ENCODE measurements around the gene OR2S2.

Gene OR2S2

GRCh38 chr9:35962126-35962906 lies 4.4 kb upstream of the OR2S2 start:
- TF ChIP-seq, protein P1, sequence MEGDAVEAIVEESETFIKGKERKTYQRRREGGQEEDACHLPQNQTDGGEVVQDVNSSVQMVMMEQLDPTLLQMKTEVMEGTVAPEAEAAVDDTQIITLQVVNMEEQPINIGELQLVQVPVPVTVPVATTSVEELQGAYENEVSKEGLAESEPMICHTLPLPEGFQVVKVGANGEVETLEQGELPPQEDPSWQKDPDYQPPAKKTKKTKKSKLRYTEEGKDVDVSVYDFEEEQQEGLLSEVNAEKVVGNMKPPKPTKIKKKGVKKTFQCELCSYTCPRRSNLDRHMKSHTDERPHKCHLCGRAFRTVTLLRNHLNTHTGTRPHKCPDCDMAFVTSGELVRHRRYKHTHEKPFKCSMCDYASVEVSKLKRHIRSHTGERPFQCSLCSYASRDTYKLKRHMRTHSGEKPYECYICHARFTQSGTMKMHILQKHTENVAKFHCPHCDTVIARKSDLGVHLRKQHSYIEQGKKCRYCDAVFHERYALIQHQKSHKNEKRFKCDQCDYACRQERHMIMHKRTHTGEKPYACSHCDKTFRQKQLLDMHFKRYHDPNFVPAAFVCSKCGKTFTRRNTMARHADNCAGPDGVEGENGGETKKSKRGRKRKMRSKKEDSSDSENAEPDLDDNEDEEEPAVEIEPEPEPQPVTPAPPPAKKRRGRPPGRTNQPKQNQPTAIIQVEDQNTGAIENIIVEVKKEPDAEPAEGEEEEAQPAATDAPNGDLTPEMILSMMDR (IDR thresholded peaks at IDR 0.05; ENCODE audit: low read length, missing control alignments): no peak
- DNase-seq (ENCODE audit: low read depth): peak; percentile 69
- H3K4me3 ChIP-seq (replicated peaks; ENCODE audit: low read depth, low read length): no peak overlapping the region

DNA sequence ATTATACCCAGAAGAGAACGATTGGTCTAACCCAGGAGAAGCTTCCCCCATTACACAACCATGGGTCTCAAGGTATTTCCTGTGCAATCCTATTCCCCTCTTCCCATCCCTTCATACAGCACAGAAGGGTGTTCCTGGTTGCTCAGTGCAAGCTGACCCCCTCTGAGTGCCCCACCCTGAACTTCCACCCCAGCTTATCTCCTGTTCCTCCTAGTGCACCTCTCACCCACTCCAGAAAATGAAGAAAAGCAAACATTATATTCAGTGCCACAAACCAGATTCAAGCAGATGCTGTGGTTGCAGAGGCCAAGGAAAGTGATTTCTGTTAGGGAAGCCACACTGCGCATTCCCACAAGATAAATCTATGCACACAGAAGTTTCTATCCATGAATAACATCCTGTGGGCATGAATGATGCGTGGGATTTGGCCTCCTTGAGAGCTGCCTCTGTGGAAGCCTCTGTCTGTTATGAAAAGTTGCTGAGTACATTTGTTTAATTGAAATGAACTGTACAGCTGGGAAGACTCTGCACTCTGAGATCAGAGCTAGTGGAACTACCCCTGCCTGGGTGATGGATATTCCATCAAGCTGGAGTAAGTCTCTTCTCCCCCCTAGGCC lies 2.2 kb upstream of the OR2S2 start:
- TF ChIP-seq, protein P1 (IDR thresholded peaks at IDR 0.05; ENCODE audit: low read length, missing control alignments): no peak
- DNase-seq (ENCODE audit: low read depth): peak; percentile 75
- H3K4me3 ChIP-seq (replicated peaks; ENCODE audit: low read depth, low read length): no peak overlapping the region

- TF ChIP-seq, protein P1 (IDR thresholded peaks at IDR 0.05; ENCODE audit: low read length, missing control alignments): no peak
- H3K4me3 ChIP-seq (replicated peaks; ENCODE audit: low read depth, low read length): no peak overlapping the region
- DNase-seq (ENCODE audit: low read depth): no peak
These were observed 1.3 kb downstream of the OR2S2 start for GRCh38 chr9:35956651-35957050.

GRCh38 chr9:35954942-35955546 lies 2.9 kb downstream of the OR2S2 start:
- TF ChIP-seq, protein P1 (IDR thresholded peaks at IDR 0.05; ENCODE audit: low read length, missing control alignments): peak; percentile 93
- H3K4me3 ChIP-seq (replicated peaks; ENCODE audit: low read depth, low read length): no peak overlapping the region
- peak; percentile 92 for DNase-seq (ENCODE audit: low read depth)

GRCh38 chr9:35952526-35953191 lies 5.3 kb downstream of the OR2S2 start:
- H3K4me3 ChIP-seq (replicated peaks; ENCODE audit: low read depth, low read length): no peak overlapping the region
- TF ChIP-seq, protein P1 (IDR thresholded peaks at IDR 0.05; ENCODE audit: low read length, missing control alignments): no peak
- no peak for DNase-seq (ENCODE audit: low read depth)

DNA sequence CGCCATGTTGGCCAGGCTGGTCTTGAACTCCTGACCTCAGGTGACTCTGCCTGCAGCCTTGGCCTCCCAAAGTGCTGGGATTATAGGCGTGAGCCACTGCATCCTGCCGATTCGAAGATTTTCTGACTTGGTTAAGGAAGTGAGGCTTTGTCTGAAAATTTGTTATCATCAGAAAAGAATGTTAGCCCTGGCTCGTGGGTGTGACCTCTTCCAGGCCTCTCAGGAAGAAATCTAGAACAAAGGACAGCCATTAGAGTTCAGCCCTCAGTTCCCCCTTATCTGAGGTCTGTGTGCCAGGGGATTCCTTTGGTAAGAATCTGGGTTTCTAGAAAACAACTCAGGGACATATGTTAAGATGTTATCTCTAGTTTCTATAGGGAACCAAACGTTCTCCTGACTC lies 6.2 kb downstream of the OR2S2 start:
- TF ChIP-seq, protein P1 (IDR thresholded peaks at IDR 0.05; ENCODE audit: low read length, missing control alignments): no peak
- no peak overlapping the region for H3K4me3 ChIP-seq (replicated peaks; ENCODE audit: low read depth, low read length)
- peak; percentile 81 for DNase-seq (ENCODE audit: low read depth)

All from fibroblast of pulmonary artery (primary cell).